ENCODE measurements around the gene SETX.

- TF ChIP-seq POLR2AphosphoS5 (IDR thresholded peaks at IDR 0.05; ENCODE audit: borderline replicate concordance, low read depth, low read length) (no peak), EZH2 (IDR thresholded peaks at IDR 0.05) (no peak)
Measured at GRCh38 chr9:132249123-132249522, 105.7 kb downstream of the SETX start.

Data from SK-N-MC (cell line).